Stimulated activated CD4-positive, alpha-beta T cell treated with anti-CD3 and anti-CD28 coated beads, Interleukin-12 subunit alpha, Interleukin-12 subunit beta, amount 100 ng/mL, for 48 hours (primary cell): ENCODE results near the gene ADGRF3.
A peak's percentile ranks its signal among the peaks of the same experiment; 100 is the strongest.
"Not testable (repeated sequence)": the region's sequence is repeated elsewhere in the genome, so short reads cannot be mapped to it uniquely, and the experiment has no call there.

Experiments used
- DNase-seq, 3 donors: peaks; one replicate each; pipeline ENCODE4 v3.0.0-alpha.2; 2020; ENCODE audit warnings: low read depth in 2 of 3, low spot score in 1 of 3

ADGRF3 gene, protein sequence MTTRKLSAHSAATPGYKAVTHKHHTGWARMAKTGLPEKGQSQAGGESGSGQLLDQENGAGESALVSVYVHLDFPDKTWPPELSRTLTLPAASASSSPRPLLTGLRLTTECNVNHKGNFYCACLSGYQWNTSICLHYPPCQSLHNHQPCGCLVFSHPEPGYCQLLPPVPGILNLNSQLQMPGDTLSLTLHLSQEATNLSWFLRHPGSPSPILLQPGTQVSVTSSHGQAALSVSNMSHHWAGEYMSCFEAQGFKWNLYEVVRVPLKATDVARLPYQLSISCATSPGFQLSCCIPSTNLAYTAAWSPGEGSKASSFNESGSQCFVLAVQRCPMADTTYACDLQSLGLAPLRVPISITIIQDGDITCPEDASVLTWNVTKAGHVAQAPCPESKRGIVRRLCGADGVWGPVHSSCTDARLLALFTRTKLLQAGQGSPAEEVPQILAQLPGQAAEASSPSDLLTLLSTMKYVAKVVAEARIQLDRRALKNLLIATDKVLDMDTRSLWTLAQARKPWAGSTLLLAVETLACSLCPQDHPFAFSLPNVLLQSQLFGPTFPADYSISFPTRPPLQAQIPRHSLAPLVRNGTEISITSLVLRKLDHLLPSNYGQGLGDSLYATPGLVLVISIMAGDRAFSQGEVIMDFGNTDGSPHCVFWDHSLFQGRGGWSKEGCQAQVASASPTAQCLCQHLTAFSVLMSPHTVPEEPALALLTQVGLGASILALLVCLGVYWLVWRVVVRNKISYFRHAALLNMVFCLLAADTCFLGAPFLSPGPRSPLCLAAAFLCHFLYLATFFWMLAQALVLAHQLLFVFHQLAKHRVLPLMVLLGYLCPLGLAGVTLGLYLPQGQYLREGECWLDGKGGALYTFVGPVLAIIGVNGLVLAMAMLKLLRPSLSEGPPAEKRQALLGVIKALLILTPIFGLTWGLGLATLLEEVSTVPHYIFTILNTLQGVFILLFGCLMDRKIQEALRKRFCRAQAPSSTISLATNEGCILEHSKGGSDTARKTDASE

GRCh38 chr2:26346454-26347053, at the start of gene ADGRF3:
ADGRF3 (minus strand) TSS chr2:26346789; CDS start chr2:26346234, 555 bp downstream.
- DNase-seq, result peak; percentile 35 to 53 (median 53)

DNA sequence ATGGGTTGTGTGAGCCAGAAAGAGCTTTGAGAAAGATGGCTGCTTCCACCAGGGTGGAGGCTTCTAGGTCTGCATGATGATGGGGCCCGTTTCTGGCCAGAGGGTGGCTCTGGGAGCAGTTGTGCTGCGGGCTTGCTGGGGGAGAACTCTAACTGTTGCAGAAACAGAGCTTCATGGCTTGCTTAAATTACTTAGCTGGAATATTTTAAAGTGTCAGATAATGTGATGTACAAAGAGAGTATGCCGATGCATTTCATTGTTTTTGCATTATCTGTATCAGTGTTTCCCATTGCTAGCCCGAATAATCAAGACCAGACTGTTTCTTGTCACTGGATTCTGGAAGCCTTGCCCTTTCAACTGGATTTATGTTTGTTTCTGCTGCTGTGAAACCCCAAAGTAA, 48.8 kb upstream of the ADGRF3 start:
- no peak for DNase-seq

- DNase-seq, result no peak
These were observed 48.1 kb upstream of the ADGRF3 start for GRCh38 chr2:26394694-26395093.

DNA sequence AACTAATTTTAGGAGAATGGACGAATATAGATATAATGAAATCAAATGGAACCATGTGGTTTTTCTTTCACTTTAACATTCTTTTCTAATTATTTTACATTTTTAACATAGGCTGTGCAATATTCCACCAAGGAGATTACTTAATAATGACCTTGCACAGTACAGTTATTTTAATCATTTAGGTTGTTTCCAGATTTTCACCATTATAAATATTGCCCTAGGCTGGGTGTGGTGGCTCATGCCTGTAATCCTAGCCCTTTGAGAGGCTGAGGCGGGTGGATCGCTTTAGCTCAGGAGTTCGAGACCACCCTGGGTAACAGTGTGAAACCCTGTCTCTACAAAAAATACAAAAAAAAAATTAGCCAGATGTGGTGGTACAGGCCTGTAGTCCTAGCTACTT, 40.6 kb upstream of the ADGRF3 start:
- DNase-seq, result no peak

GRCh38 chr2:26384597-26384996, 38.0 kb upstream of the ADGRF3 start:
- DNase-seq, result no peak

DNA sequence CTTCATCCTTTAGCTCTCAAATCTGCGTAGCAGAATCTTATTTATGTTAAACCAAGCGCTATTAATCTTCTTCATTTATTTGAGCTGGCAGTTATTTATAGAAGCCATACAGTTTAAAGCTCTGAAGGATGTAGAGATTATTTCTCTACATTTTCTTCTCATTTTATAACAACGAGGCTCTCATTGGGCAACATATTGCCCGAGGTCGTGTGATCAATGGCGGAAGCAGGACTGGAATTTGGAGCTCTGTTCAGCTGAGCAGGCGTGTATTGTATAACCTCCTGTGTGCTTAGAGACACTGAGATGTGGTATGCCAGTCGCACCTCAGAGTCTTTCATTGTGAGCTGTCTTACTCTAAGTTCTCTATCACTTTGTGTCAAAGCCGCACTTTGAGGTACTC, 37.6 kb upstream of the ADGRF3 start:
- no peak for DNase-seq

DNA sequence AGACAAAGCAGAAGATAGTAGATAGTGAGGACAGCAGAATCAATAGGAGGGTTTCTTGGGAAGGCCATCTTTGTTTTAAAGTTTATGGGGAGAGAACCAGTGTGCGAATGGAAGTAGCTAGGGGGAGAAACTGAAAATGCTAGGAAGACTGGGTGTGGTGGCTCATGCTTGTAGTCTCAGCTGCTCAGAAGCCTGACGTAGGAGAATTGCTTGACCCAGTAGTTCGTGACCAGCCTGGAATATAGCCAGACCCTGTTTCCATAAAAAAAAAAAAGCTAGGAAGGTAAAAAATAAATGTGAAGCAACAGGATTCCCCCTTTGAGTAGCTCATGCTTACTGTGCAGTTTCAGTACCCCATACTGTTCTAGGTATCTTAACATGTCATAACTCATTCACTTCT, 36.0 kb upstream of the ADGRF3 start:
- DNase-seq, result no peak

- DNase-seq, result no peak
These were observed 33.7 kb upstream of the ADGRF3 start for GRCh38 chr2:26380281-26380680.

GRCh38 chr2:26376799-26377198, 30.2 kb upstream of the ADGRF3 start:
- no peak for DNase-seq

GRCh38 chr2:26370909-26371308, 24.3 kb upstream of the ADGRF3 start:
- DNase-seq, result not testable (repeated sequence)

- not testable (repeated sequence) for DNase-seq
These were observed 23.1 kb upstream of the ADGRF3 start for GRCh38 chr2:26369664-26370063.

GRCh38 chr2:26366957-26367356, 20.4 kb upstream of the ADGRF3 start:
- DNase-seq, result no peak

- DNase-seq, result no peak
These were observed 18.1 kb upstream of the ADGRF3 start for GRCh38 chr2:26364669-26365068.

DNA sequence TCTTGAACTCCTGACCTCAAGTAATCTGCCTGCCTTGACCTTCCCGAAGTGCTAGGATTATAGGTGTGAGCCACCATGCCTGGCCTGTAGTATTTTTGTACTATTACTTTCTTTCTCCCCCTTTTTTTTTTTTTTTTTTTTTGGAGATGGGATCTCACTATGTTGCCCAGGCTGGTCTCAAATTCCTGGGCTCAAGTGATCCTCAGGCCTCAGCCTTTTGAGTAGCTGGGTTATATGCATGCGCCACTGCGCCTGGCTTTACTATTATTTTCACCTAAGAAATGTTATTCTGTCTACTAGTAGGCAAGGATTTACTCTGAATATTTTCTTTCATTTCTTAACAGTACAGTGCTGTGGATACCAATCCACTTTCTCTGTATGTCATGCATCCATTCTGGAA, 17.4 kb upstream of the ADGRF3 start:
- DNase-seq, result no peak

DNA sequence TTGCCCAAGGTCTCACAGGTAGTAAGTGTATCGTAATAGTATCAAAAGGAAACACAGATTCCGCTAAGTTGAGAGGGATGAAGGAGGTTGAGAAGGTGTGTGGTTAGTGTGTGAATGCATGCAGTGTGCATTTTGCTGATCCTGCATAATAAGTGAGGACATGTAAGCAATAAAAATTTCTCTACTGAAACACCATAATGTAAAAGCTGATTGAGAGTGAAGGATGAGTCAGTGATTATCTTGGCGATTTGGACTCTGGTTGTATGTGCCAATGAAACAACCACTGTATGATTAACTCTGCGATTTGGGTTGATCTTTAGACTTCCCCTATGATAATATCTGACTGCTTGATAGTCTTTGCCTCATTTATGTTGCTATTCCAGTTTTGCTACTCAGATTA, 16.7 kb upstream of the ADGRF3 start:
- no peak for DNase-seq

GRCh38 chr2:26359886-26360473, 13.4 kb upstream of the ADGRF3 start:
- no peak for DNase-seq

DNA sequence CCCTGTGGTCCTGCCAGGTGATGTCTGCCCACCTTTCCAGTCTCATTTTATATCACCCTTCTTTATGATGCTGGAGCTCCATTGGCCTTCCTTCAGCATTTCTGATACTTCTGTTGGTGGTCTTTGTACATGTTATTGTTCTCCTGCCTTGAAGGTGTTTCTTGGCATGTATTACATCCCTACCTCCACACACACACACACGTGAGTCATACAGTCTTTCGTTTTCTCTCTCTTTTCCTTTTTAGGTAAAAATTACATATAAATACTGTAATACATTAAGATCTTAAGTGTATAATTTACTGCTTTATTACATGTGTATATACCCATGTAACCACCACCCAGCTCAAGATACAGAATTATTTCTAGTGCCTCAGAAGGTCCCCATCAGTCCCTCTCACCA, 10.2 kb upstream of the ADGRF3 start:
- DNase-seq, result no peak

DNA sequence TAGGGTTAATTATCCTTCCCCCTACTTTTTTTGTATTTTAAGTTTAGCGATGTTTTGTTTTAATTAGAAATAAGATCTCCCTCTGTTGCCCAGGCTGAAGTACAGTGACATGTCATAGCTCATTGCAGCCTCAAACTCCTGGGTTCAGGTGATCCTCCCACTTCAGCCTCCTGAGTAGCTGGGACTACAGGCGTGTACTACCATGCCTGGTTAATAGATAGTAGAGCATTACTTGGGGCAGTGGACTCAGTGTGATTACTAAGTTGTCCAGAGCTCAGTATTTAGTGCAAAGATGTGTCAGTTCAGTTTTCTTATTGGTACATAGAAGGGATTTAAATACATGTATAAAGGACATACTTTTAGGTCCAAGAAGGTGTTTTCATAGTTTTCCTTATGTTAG, 9.5 kb upstream of the ADGRF3 start:
- no peak for DNase-seq

DNA sequence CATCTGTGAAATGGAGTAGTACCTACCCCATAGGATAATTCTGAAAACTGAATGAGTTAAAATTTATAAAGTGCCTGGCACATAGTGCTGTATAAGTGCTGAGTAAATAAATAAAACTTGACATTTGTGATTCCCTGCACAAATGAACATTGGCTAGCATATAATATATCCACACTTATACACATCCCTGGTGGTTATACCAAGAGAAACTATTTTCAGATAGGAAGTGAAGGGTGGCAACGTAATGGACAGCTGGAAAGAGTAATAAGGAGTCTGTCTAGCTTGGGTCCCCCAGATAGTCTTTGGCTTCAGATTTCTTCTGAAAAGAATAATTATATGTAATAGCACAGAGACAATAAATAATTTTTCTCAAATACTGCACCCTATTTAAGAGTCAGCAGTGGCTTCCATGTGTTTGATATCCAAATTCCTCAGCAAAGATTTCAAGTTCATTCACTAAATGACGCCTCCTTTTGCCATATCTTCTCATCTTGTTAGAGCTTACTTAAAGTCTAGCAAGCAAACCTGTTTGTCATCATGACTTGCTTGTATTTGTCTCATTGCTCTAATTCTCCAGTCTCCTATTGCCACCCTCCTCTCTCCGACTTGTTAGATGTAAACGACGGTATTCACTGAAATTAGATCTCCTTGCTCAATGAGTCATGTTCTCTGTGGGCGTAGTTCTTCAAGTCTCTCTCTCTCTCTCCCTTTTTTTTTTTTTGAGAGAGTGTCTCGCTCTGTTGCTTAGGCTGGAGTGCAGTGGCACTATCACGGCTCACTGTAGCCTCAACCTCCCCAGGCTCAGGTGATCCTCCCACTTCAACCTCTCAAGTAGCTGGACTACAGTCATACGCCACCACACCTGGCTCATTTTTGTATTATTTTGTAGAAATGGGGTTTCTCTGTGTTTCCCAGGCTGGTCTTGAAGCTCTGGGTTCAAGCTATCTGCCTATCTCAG, 8.7 kb upstream of the ADGRF3 start:
- DNase-seq, result no peak

DNA sequence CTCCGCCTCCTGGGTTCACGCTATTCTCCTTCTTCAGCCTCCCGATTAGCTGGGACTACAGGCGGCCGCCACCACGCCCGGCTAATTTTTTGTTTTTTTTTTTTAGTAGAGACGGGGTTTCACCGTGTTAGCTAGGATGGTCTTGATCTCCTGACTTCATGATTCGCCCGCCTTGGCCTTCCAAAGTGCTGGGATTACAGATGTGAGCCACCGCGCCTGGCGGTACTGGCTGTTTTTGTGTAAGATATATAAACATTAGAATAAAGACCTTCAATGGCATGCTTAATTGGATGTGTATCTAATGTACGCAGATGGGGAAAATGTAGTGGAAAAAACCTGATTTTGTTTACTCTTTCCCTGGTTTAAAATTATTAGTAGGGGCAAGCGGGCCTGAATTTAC, 7.9 kb upstream of the ADGRF3 start:
- DNase-seq, result not testable (repeated sequence)
